HG03457 (cell line): Measurements from ENCODE around the gene BCL7B.
"Not testable (repeated sequence)": the region's sequence is repeated elsewhere in the genome, so short reads cannot be mapped to it uniquely, and the experiment has no call there.

ENCODE experiments used
- ATAC-seq: cut with Tn5 transposase; IDR thresholded peaks from one replicate; pipeline ENCODE4 v1.9.1; 2021; ENCODE audit warnings: moderate number of reproducible peaks; ENCODE audit not compliant: unreplicated experiment

BCL7B gene

GRCh38 chr7:73504920-73505319, 52.6 kb downstream of the BCL7B start:
- no peak for ATAC-seq

DNA sequence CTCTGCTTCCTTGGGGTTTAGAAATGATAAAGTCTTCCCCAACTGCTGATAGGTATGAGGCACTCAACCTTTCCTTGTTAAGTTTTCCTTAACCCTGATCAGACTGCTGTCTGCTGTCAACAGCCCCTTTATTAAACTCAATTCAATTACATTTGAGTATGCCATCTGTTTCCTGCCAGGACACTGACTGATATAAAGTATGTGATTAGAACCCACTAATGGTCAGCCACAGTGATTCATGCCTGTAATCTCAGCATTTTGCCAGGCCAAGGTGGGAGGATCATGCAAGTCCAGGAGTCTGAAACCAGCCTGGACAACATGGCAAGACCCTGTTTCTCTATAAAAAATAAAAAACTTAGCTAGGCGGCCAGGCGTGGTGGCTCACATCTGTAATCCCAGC, 53.5 kb downstream of the BCL7B start:
- no peak for ATAC-seq

GRCh38 chr7:73503229-73503628, 54.3 kb downstream of the BCL7B start:
- ATAC-seq = no peak

DNA sequence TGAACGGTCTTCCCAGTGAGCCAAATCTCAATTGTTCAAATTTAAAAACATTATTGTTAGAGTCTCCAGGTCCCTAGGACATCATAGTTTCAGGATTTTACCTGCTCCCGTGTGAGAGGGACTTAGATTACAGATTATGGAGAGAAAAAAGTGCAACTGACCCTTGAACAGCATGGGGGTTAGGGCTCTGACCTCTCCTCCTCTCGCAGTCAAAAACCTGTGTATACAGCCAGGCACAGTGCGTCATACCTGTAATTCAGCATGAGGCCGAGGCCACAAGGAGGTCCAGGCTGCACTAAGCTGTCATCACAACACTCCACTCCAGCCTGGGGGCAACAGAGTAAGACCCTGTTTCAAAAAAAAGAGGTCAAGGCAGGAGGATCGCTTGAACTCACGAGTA, 60.9 kb downstream of the BCL7B start:
- ATAC-seq = no peak

GRCh38 chr7:73495507-73495906, 62.0 kb downstream of the BCL7B start:
- not testable (repeated sequence) for ATAC-seq

DNA sequence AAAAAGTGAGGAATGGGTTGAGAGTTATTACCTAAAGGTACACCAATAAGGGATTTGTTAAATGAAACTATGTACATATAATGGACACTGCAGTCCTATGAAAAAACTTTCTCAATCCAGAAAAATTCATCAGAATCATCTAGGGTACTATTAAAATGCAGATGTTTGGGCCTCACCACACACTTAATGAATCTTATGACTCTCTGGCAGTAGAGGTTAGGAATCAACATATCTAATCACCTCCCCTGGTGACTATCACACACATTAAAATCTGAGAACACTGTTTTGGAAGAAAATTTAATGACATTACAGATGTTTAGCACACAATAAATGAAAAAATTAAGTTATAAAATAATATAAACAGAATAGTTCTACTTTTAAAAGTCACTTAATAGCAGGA, 67.5 kb downstream of the BCL7B start:
- no peak for ATAC-seq

DNA sequence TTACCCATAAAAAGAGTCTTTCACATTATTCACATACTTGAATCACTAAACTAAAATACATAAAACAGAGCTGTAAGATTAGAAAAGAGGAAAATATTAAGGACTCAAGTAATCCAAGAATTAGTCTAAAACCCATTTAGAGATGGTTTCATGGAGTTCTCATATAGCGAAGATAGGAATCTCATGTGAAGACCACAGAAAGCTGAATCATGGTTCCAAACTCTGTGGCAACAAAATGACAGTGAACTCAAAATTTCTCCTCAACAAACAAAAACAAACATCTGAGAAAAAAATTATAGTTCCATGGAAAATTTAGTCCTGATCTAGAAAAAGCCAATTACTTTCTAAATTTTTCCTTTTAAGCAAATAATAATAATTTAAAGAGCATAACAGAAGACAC, 70.0 kb downstream of the BCL7B start:
- ATAC-seq = no peak
